H1 (cell line): ENCODE measurements around the gene TNRC6B. TPM values are rescaled to one million over a fixed set of nuclear protein-coding genes. Genes with fewer than 3 reads are reported as not detected.

ENCODE experiments used
- CTCF ChIA-PET: fragments of 300-600 bp; sonication (Branson Sonifier 250); formaldehyde crosslinking; loops from one replicate; lab custom pipeline; 2021; ENCODE audit not compliant: partially characterized antibody; lab: Charles Lee
- POLR2A ChIA-PET: fragments of 300-600 bp; sonication (Branson Sonifier 250); formaldehyde crosslinking; loops from one replicate; lab custom pipeline; 2021; ENCODE audit warnings: inconsistent platforms; ENCODE audit not compliant: partially characterized antibody; lab: Charles Lee
- DNase-seq, 2 experiments: peaks; one replicate each; pipeline versions ENCODE4 v3.0.0 to v3.0.0-alpha.2; 2010 to 2022; ENCODE audit warnings: low spot score in 2 of 2, low read depth in 1 of 2, mixed read lengths in 1 of 2
- FAIRE-seq: peaks from 2 replicates; lab custom pipeline; 2011; peaks lifted over from hg19 to GRCh38; lab: Jason Lieb, UNC
- H2AFZ ChIP-seq: 2 replicates; pipeline ENCODE4 v1.8.1; 2012; ENCODE audit warnings: low read length, inconsistent platforms
- H2AK5ac ChIP-seq: 2 replicates; pipeline ENCODE4 v1.6.1; 2013; ENCODE audit warnings: low read depth, low read length
- H2BK120ac ChIP-seq: replicated peaks from 2 replicates; pipeline ENCODE3; 2013; ENCODE audit warnings: low read depth, low read length, inconsistent platforms
- H2BK12ac ChIP-seq: 2 replicates; pipeline ENCODE4 v1.6.1; 2013; ENCODE audit warnings: low read depth, low read length
- H2BK15ac ChIP-seq: 2 replicates; pipeline ENCODE4 v1.6.1; 2013; ENCODE audit warnings: low read length
- H2BK20ac ChIP-seq: 2 replicates; pipeline ENCODE4 v1.6.1; 2013; ENCODE audit warnings: low read length
- H2BK5ac ChIP-seq: 2 replicates; pipeline ENCODE4 v1.6.1; 2013; ENCODE audit warnings: low read depth, low read length
- H3K14ac ChIP-seq: 2 replicates; pipeline ENCODE4 v1.6.1; 2013; ENCODE audit warnings: inconsistent platforms; ENCODE audit not compliant: insufficient read length
- H3K18ac ChIP-seq: 2 replicates; pipeline ENCODE4 v1.6.1; 2013; ENCODE audit warnings: low read length; ENCODE audit errors: extremely low read depth
- H3K23ac ChIP-seq: 2 replicates; pipeline ENCODE4 v1.6.1; 2013; ENCODE audit warnings: inconsistent platforms; ENCODE audit not compliant: insufficient read length
- H3K23me2 ChIP-seq: 2 replicates; pipeline ENCODE4 v1.6.1; 2013; ENCODE audit warnings: low read depth, low read length
- H3K27ac ChIP-seq: 2 replicates; pipeline ENCODE4 v1.6.1; 2011; ENCODE audit warnings: low read depth, low read length, inconsistent platforms
- H3K27me3 ChIP-seq, 4 experiments: replicated peaks in 1 of 4; 1 replicate in 1 of 4; 2 replicates in 3 of 4; pipeline versions ENCODE4 v1.6.1 to v1.8.1; 2011 to 2013; ENCODE audit warnings: low read length in 3 of 4, mild to moderate bottlenecking in 3 of 4, inconsistent platforms in 2 of 4, mixed read lengths in 2 of 4, moderate library complexity in 1 of 4; ENCODE audit not compliant: control insufficient read depth in 3 of 4, insufficient read depth in 3 of 4; ENCODE audit errors: extremely low read depth in 1 of 4
- H3K36me3 ChIP-seq, 4 experiments: 2 replicates each; pipeline versions ENCODE4 v1.6.1 to v1.8.1; 2011 to 2013; ENCODE audit warnings: mild to moderate bottlenecking in 4 of 4, low read length in 3 of 4, moderate library complexity in 2 of 4, control low read depth in 1 of 4, inconsistent platforms in 1 of 4; ENCODE audit not compliant: insufficient read depth in 4 of 4, control insufficient read depth in 2 of 4
- H3K4ac ChIP-seq: replicated peaks from 2 replicates; pipeline ENCODE3; 2013; ENCODE audit warnings: low read length, low read depth, mixed read lengths, inconsistent platforms; ENCODE audit not compliant: insufficient read length
- H3K4me1 ChIP-seq, 4 experiments: replicated peaks in 1 of 4; 1 replicate in 1 of 4; 2 replicates in 3 of 4; pipeline versions ENCODE4 v1.6.1 to v1.8.1; 2011 to 2013; ENCODE audit warnings: low read length in 3 of 4, inconsistent platforms in 2 of 4, mixed read lengths in 1 of 4; ENCODE audit not compliant: insufficient read depth in 4 of 4, control insufficient read depth in 3 of 4
- H3K4me2 ChIP-seq, 2 experiments: 2 replicates each; pipeline versions ENCODE4 v1.6.1 to v1.8.1; 2011 to 2013; ENCODE audit warnings: low read depth in 2 of 2, low read length in 2 of 2, control low read depth in 1 of 2, inconsistent platforms in 1 of 2, mild to moderate bottlenecking in 1 of 2; ENCODE audit not compliant: insufficient read depth in 1 of 2
- H3K4me3 ChIP-seq, 4 experiments: fragments of 200-600, 300-600 bp in 1 of 4; sonication (generic), shearing (Covaris generic), sonication (Bioruptor Twin) in 1 of 4; 2 replicates each; pipeline versions ENCODE4 v1.5.1 to v1.8.1; 2011 to 2016; ENCODE audit warnings: low read length in 4 of 4, low read depth in 3 of 4, control low read depth in 2 of 4, inconsistent platforms in 2 of 4, mild to moderate bottlenecking in 2 of 4, mixed read lengths in 1 of 4, moderate library complexity in 1 of 4; ENCODE audit not compliant: insufficient read depth in 2 of 4; ENCODE audit errors: extremely low read depth in 1 of 4
- H3K56ac ChIP-seq: replicated peaks from 2 replicates; pipeline ENCODE3; 2013; ENCODE audit warnings: low read depth, mild to moderate bottlenecking, mixed read lengths, low read length, inconsistent platforms; ENCODE audit not compliant: insufficient read length
- H3K79me1 ChIP-seq: 2 replicates; pipeline ENCODE4 v1.6.1; 2013; ENCODE audit warnings: low read depth, low read length, control low read depth
- H3K79me2 ChIP-seq, 2 experiments: 2 replicates each; pipeline versions ENCODE4 v1.6.1 to v1.8.1; 2012 to 2013; ENCODE audit warnings: low read length in 2 of 2, mild to moderate bottlenecking in 2 of 2, inconsistent platforms in 1 of 2; ENCODE audit not compliant: insufficient read depth in 2 of 2, control insufficient read depth in 1 of 2
- H3K9ac ChIP-seq, 4 experiments: replicated peaks in 1 of 4; 1 replicate in 1 of 4; 2 replicates in 3 of 4; pipeline versions ENCODE4 v1.6.1 to v1.8.1; 2011 to 2013; ENCODE audit warnings: low read depth in 3 of 4, low read length in 3 of 4, control low read depth in 2 of 4, mild to moderate bottlenecking in 2 of 4, moderate library complexity in 2 of 4, inconsistent platforms in 1 of 4; ENCODE audit errors: extremely low read depth in 1 of 4
- H3K9me3 ChIP-seq, 2 experiments: 2 replicates each; pipeline versions ENCODE4 v1.6.1 to v1.8.1; 2012 to 2013; ENCODE audit warnings: mild to moderate bottlenecking in 2 of 2, moderate library complexity in 2 of 2, control low read depth in 1 of 2, inconsistent platforms in 1 of 2, low read depth in 1 of 2, low read length in 1 of 2, mixed read lengths in 1 of 2; ENCODE audit not compliant: insufficient read depth in 2 of 2
- H4K20me1 ChIP-seq, 2 experiments: replicated peaks in 1 of 2; 2 replicates each; pipeline versions ENCODE3 to v1.8.1; 2011 to 2013; ENCODE audit warnings: inconsistent platforms in 2 of 2, low read length in 2 of 2, mild to moderate bottlenecking in 1 of 2; ENCODE audit not compliant: insufficient read depth in 2 of 2, control insufficient read depth in 1 of 2
- H4K5ac ChIP-seq: 2 replicates; pipeline ENCODE4 v1.6.1; 2013; ENCODE audit warnings: low read length, low read depth, mixed read lengths, inconsistent platforms; ENCODE audit not compliant: insufficient read length
- H4K8ac ChIP-seq: 2 replicates; pipeline ENCODE4 v1.8.0; 2013; ENCODE audit warnings: mild to moderate bottlenecking, moderate library complexity, low read length, inconsistent platforms; ENCODE audit not compliant: insufficient read depth; ENCODE audit errors: extremely low read depth
- H4K91ac ChIP-seq: replicated peaks from 2 replicates; pipeline ENCODE3; 2013; ENCODE audit warnings: low read length, mixed read lengths, inconsistent platforms; ENCODE audit not compliant: insufficient read length
- ATF3 ChIP-seq: IDR thresholded peaks from 2 replicates; pipeline ENCODE4 v1.6.1; 2011; ENCODE audit warnings: low read depth, mild to moderate bottlenecking, low read length; ENCODE audit not compliant: insufficient read depth
- BACH1 ChIP-seq: IDR thresholded peaks from 2 replicates; pipeline ENCODE4 v1.6.1; 2012; ENCODE audit warnings: low read length, improper control_type of control experiment
- CEBPB ChIP-seq: IDR thresholded peaks from 2 replicates; pipeline ENCODE4 v1.6.1; 2012; ENCODE audit warnings: low read depth, low read length
- CREB1 ChIP-seq: IDR thresholded peaks from 2 replicates; pipeline ENCODE4 v1.6.1; 2012; ENCODE audit warnings: inconsistent platforms
- E2F6 ChIP-seq: IDR thresholded peaks from 2 replicates; pipeline ENCODE4 v1.6.1; 2012; ENCODE audit warnings: inconsistent platforms
- EP300 ChIP-seq, 2 experiments: IDR thresholded peaks; 1 replicate in 1 of 2; 2 replicates in 1 of 2; pipeline ENCODE4 v1.6.1; 2011 to 2012; ENCODE audit warnings: low read depth in 2 of 2, low read length in 2 of 2, mild to moderate bottlenecking in 2 of 2, borderline replicate concordance in 1 of 2, inconsistent platforms in 1 of 2, moderate library complexity in 1 of 2
- GABPA ChIP-seq: IDR thresholded peaks from 2 replicates; pipeline ENCODE4 v1.6.1; 2011; ENCODE audit warnings: mild to moderate bottlenecking, low read length, moderate library complexity, borderline replicate concordance; ENCODE audit not compliant: insufficient read depth
- KDM1A ChIP-seq: fragments of 200-600, 300-600 bp; sonication (generic); IDR thresholded peaks from 2 replicates; pipeline ENCODE4 v1.7.1; 2016; ENCODE audit warnings: mild to moderate bottlenecking, low read length, borderline replicate concordance
- PHF8 ChIP-seq: fragments of 200-600 bp; sonication (generic); conservative IDR thresholded peaks from 2 replicates; pipeline ENCODE4 v1.7.1; 2012; ENCODE audit warnings: low read depth, mild to moderate bottlenecking, inconsistent platforms, low read length, moderate library complexity
- SIN3A ChIP-seq, 2 experiments: IDR thresholded peaks in 1 of 2; conservative IDR thresholded peaks in 1 of 2; 2 replicates each; pipeline ENCODE4 v1.6.1; 2011 to 2012; ENCODE audit warnings: low read length in 2 of 2, improper control_type of control experiment in 1 of 2, low read depth in 1 of 2, mild to moderate bottlenecking in 1 of 2
- SIRT6 ChIP-seq: IDR thresholded peaks from one replicate; pipeline ENCODE4 v1.7.1; 2012; ENCODE audit warnings: low read length, inconsistent platforms
- SP4 ChIP-seq: IDR thresholded peaks from 2 replicates; pipeline ENCODE4 v1.6.1; 2012; ENCODE audit warnings: low read length, inconsistent platforms
- YY1 ChIP-seq: IDR thresholded peaks from 2 replicates; pipeline ENCODE4 v1.6.1; 2011; ENCODE audit warnings: low read depth, mild to moderate bottlenecking, low read length
- WGBS, 2 experiments: shearing (Covaris generic) in 1 of 2; methylation state at CpG; one replicate each; pipeline versions ENCODE4 v1.1.6 to v1.1.7; 2013 to 2015; ENCODE audit warnings: low lambda C conversion rate in 2 of 2, mixed read lengths in 2 of 2, inconsistent platforms in 1 of 2, low coverage in 1 of 2, missing lambda C conversion rate in 1 of 2; ENCODE audit not compliant: insufficient replicate concordance in 2 of 2, insufficient coverage in 1 of 2, insufficient read length in 1 of 2; ENCODE audit errors: extremely low coverage in 1 of 2, missing lambda C conversion rate in 1 of 2; 5-methylcytosine and 5-hydroxymethylcytosine counted together
- polyA plus RNA-seq, 7 experiments: library from polyadenylated mRNA; depleted of rRNA in 3 of 7; stranded (reverse) in 5 of 7; unstranded in 2 of 7; fragments of >200 nt in 5 of 7; fragments of 200-250 nt in 2 of 7; gene quantifications; 1 replicate in 5 of 7; 2 replicates in 1 of 7; 4 replicates in 1 of 7; pipeline versions ENCODE4 v1.2.1 to v1.2.3, GENCODE V29; 2011 to 2013; ENCODE audit warnings: missing spikeins in 2 of 7, mixed read lengths in 2 of 7
- total RNA-seq: library from RNA; stranded (reverse); fragmentation: NEBNext Ultra II Directional; extraction: Animal tissue kit (Norgen Biotek cat#: 25700); gene quantifications from 2 replicates; pipeline ENCODE4 v1.2.1, GENCODE V29; 2021

The TNRC6B gene
- total and polyA plus RNA-seq, 2 of the 8 experiments (the other 6 are each of a cell fraction or from before 2014, with no cell fraction given): 12.5 to 48.9 TPM

- no peaks in the 10 kb centered on the region for H3K23me2 ChIP-seq
- no peak overlapping the region for H2BK5ac ChIP-seq
- no peak overlapping the region for H2BK20ac ChIP-seq
- H3K36me3 ChIP-seq: no peaks in the 10 kb centered on the region
- H2BK12ac ChIP-seq: no peak overlapping the region
- WGBS, 2 experiments: 91% methylated on average over 3 of the region's 3 CpGs; no CpG with 5 or more reads in 1 of the 2 experiments
- H3K27ac ChIP-seq: no peak overlapping the region
- H3K27me3 ChIP-seq: no peaks in the 10 kb centered on the region
- H2BK15ac ChIP-seq: no peak overlapping the region
- no peak overlapping the region; the same call in 1 of the 2 replicates for H4K8ac ChIP-seq
- no peak overlapping the region for H3K14ac ChIP-seq
- no peak overlapping the region for H2AK5ac ChIP-seq
- H3K9me3 ChIP-seq: no peaks in the 10 kb centered on the region
- FAIRE-seq: no peak
- H3K4me1 ChIP-seq: peaks cover 25 to 44% (median 31%) of the 10 kb centered on the region in 4 experiments
- H3K56ac ChIP-seq: no peak overlapping the region
- H4K20me1 ChIP-seq: peaks cover 17 to 24% of the 10 kb centered on the region in 2 experiments
- peak overlapping the region in 1 of 2 experiments; percentile 25; a peak in 2 of 4 replicates for H3K4me2 ChIP-seq
- DNase-seq: peak in 1 of 2 experiments; percentile 45
- CTCF ChIA-PET: interaction anchor here (0.9 kb wide), 1 partner anchor 27 kb away, joined by 4 read pairs; no protein-coding TSS in a partner anchor
- H3K18ac ChIP-seq: no peak overlapping the region
- no peak overlapping the region for H3K4me3 ChIP-seq
- H2BK120ac ChIP-seq: no peak overlapping the region
- no peak overlapping the region for H3K23ac ChIP-seq
- no peak overlapping the region for H4K91ac ChIP-seq
- no peak overlapping the region for H4K5ac ChIP-seq
- H3K9ac ChIP-seq: no peak overlapping the region
- H3K4ac ChIP-seq: no peak overlapping the region
- H3K79me2 ChIP-seq: peaks cover 31 to 100% of the 10 kb centered on the region in 2 experiments
- H3K79me1 ChIP-seq: peaks cover 25% of the 10 kb centered on the region
- POLR2A ChIA-PET: interaction anchor here (1.6 to 2.2 kb wide), 3 partner anchors 10 to 19 kb away, joined by 4 to 9 read pairs (median 7); no protein-coding TSS in a partner anchor
- no peak overlapping the region for H2AFZ ChIP-seq
- TF ChIP-seq EP300 (IDR thresholded peaks at IDR 0.05; ENCODE audit: borderline replicate concordance in 1 of 2, low read depth in 2 of 2, low read length in 2 of 2) (no peak), BACH1 (no peak), SIN3A (conservative IDR thresholded peaks at IDR 0.05 in 1 of 2, IDR thresholded peaks at IDR 0.05 in 1 of 2; ENCODE audit: low read depth in 1 of 2, low read length in 2 of 2) (no peak), GABPA (no peak), CEBPB (no peak), SIRT6 (no peak), E2F6 (no peak), PHF8 (no peak), YY1 (no peak), CREB1 (no peak), ATF3 (no peak), SP4 (no peak), KDM1A (no peak)
Observed at GRCh38 chr22:40215266-40215665, 37.5 kb downstream of the TNRC6B start.
